CD4-positive, alpha-beta T cell treated with Interleukin-15 for 1 hour (primary cell): ENCODE data around the gene PALMD.

Source experiments
- DNase-seq: peaks from one replicate; pipeline ENCODE4 v3.0.0-alpha.2; 2020

PALMD gene

DNA sequence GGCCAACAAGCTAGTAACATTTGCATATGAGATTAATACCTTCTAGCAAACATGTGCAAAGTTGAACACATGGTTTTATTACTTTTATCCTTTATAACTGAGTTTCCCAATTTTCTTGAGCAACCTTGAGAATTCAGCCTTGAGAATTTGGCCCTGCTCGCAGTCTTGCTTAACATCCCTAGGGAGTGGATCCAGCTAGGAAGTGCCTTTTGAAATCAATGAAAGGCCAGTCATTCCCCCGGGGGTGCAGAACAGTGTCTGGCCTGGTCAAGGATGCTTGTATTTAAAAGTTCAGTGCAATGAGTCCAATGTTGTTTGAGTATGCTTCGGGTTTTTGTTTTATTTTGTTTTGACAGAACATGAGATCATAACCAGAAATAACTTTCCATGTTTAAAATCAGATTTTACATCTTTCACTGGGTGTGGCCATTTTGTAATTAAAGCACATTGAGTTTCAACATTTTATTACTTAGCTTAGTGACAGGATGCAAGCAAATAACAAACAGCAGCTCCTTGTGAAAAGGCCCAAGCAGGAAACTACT is 16.7 kb downstream of the PALMD start:
- DNase-seq = no peak

DNA sequence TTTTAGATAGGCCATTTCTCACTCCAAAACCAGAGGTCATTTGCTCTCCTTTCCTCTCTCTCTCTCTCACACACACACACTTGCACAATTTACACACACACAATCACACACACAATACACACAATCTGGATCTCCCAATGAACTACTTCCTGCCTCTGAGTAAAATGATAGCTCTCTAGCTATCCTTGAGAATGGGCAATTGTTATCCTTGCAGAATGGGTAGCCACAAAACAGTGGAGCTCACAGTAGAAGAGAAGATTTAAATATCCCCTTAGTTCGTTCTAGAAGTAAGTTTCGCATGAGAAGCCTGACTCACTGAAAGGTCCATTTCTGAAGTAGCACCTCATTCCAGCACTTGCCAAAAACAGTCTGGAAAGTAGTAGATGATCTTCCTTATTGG is 17.6 kb downstream of the PALMD start:
- DNase-seq = no peak

DNA sequence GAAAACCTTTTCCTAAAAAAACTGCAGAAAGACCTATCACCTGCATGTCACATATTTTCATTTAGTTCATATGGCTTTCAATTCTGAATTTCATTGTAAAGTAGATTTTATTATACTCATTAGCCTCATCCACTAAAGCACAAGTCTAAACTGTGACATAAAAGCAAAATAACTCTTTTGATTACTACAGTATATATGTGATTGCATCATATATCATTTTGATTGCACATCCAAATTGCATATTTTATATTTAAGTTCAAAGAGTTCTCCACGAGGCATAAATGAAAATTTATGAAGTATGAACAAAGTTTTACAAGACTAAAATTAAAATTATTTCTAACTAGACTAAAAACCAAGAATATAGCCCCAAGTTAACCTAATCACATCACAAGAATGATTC is 19.3 kb downstream of the PALMD start:
- DNase-seq = no peak

- no peak for DNase-seq
Observed at GRCh38 chr1:99669376-99669775, 23.5 kb downstream of the PALMD start.

- DNase-seq = no peak
Observed at GRCh38 chr1:99669821-99670220, 23.9 kb downstream of the PALMD start.

DNA sequence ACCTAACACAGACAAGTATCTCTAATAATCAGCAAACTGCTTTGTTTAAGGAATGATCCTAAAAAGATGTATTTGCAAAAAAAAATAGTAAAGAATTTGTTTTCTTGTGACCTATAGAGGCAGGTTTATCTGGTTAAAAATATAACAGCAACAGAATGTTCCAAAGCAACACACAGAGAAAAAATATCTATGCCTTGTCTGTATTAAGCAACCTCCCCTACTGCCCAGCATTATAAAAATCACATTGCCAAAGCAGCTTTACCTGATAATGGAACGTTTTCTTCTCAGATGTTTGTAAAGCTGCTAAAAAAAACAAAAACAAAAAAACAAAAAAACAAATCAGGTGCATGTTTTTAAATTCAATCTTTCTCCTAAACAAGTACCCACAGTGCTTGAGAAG is 24.7 kb downstream of the PALMD start:
- DNase-seq = no peak

- no peak for DNase-seq
Observed at GRCh38 chr1:99672038-99672437, 26.1 kb downstream of the PALMD start.

GRCh38 chr1:99672530-99673213 is 26.8 kb downstream of the PALMD start:
- no peak for DNase-seq

GRCh38 chr1:99673315-99673714 is 27.4 kb downstream of the PALMD start:
- no peak for DNase-seq

DNA sequence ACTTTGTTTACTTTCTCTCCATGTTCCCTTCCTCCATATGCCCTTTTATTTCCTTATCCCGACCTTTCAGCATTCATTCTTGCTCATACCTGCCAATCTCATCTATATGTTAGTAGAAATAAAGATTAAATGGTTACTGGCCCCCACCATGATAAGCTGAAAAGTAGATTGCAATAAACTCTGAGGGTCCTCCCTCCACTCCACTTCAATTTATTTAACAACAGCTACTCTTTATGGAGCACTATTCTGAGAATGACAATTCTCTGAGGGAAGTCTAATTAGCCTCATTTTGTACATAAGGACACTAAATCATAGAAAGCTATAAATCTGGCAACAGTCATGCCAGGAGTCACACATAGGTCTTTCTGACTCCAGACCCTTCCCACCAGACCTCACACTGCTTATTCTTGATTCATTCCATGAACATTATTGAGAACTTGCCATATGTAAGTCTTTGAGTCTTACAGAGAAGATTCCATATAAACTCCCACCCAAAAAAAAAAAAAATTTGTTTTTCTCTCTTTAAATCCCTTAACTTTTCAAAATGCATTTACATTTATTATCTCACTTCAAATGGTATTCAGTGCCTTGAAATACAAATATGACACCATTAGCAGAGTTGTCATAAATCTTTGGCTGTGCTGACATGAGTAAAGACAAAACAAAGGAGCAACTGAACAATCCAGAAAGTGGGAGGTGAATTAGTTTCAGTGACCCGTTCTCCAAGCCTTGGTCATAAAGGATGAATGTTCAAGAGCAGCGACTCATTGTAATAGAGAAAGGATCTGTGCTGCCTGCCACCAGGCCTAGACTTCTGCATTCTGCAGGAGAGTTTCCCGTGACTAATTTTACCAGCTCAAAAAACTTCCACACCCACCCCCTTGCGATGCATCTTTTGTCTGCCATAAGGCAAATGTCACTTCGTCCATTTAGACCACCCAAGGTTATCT is 28.5 kb downstream of the PALMD start:
- DNase-seq = no peak

- no peak for DNase-seq
Observed at GRCh38 chr1:99675292-99675691, 29.4 kb downstream of the PALMD start.

GRCh38 chr1:99675994-99676393 is 30.1 kb downstream of the PALMD start:
- no peak for DNase-seq

DNA sequence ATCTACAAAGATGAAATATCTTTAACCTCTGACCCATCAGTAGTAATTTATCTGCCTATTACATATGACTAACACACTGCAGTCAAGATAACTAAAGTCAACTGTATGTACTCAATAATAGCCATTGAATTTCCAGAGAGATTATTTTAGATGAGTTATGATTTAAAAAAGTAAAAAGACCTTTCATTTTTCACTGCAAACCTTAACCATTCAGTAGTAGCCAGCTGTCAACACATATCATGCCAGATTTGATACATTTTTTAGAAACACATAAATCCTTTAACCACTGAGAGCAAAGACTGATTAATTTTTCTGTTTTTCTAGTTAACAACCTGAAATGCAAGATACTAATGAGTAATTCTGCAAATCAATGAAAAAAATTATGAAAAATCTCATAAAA is 31.0 kb downstream of the PALMD start:
- DNase-seq = no peak

DNA sequence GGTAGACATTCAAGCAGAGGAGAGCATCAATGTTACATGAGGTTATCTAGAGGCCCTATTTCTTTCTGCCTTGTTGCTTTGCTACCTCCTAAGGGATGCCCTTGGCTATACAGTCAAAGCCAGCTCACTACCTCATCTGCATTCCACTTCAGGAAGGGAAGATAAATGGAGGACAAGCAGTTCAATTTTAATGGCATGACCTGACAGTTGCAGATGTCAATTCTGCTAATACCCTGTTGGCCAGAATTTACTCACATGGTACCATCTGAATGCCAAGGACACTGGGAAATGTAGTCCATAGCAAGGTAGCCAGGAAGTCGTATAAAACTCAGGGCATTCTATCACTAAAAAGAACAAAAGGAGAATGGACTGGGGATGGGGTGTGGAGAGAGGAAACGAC is 31.5 kb downstream of the PALMD start:
- no peak for DNase-seq

DNA sequence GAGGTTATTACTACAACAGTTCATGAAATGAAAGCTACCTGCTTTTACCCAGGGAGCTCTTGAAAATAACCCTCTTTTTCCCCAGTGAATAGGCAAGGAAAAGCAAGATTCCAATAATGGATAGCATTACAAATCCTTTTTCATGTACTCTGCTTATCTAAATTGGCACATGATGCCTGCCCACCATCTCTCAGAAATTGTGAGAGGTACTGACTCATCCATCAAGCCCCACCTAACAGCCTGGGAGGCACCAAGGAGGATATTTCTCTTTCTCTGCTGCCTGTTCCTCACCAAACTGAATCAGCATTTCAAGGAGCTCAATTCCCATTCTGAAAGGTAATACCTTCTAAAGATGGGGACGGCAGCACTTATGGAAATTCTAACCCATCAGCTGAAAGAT is 34.4 kb downstream of the PALMD start:
- no peak for DNase-seq

- no peak for DNase-seq
Observed at GRCh38 chr1:99681583-99681982, 35.7 kb downstream of the PALMD start.

GRCh38 chr1:99682291-99682751 is 36.4 kb downstream of the PALMD start:
- DNase-seq = no peak

DNA sequence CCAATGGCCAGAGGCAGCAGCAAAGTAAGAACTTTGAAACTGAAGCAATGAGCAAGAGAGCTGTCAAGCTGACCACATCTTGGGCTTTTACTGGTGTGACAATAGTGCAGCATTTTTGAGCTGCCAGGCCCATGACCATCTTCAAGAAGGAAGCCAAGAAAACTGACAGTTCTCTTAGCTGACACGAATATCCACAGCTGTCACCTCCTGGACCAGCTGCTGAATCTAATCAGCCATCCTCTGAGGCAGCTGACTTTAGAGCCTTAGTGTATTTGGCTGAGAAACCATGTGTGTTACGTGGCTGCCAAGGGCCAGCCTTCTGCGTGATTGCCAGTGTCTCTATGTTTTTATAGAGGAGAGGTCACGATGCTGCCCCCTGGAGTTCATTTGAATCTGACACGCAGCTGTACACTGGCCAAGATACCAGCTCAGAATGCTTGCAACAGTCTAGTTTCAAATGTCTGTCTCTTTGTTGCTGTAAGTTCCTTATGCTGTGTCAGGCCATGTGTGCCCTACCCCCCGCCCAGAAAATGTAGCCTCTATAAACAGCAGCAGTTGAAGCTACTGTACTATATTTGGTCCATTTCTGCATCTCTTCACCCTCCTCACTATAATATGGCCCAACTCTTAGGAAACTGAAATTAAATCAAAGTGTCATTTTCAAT is 39.7 kb downstream of the PALMD start:
- no peak for DNase-seq

DNA sequence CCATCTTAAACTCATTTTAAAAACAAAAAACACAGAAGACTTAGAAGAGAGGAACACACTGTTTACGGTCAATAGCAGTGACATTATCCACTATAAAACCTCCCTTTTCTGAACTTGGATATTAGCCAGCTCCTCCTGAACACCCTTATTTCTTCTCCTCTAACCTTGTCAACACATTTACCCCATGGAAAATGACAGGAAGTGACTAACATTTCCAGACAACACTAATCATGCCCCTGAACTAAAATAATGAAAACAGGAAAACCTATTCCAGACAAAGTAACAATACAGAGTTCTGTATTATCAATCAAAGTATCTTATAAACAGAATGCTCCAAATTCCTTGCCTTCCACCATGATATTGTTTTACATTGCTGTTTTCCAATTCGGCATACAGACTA is 45.3 kb downstream of the PALMD start:
- DNase-seq = no peak

GRCh38 chr1:99696616-99697015 is 50.7 kb downstream of the PALMD start:
- DNase-seq = no peak

GRCh38 chr1:99697580-99697979 is 51.7 kb downstream of the PALMD start:
- no peak for DNase-seq

DNA sequence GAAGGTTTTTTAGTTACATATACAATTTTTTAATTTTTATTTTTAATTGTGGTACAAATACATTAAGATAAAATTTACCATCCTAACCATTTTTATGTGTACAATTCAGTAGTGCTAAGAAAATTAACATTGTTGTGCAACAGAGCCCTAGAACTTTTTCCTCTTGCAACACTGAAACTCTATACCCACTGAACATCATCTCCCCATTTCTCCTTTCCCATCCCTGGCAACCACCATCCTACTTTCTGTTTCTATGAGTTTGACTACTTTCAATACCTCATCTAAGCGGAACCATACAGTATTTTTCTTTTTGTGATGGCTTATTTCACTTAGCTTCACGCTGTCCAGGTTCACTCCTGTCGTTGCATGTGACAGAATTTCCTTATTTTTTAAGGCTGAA is 54.1 kb downstream of the PALMD start:
- no peak for DNase-seq

DNA sequence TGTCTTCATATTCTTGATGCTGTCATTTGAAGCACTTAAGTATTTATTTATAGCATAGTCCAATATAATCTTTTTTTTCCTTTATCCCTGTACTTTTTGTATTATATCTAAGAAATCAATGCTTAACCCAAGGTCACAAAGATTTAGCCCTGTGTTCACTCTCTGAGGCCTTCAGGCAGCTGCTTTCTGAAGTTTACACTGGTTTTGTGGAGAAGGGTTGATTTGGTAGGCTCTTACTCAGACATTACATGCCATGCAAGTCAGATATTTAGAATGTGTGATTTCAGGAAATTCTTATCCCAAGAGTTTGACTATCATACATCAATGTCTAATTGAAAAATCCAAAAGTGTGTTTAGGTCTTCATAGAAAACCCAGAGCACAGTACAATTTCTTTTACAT is 56.3 kb downstream of the PALMD start:
- DNase-seq = no peak
